ENCODE data around the gene PRG2. TPM values are rescaled to one million over a fixed set of nuclear protein-coding genes. Genes with fewer than 3 reads are reported as not detected.
A peak's percentile ranks its signal among the peaks of the same experiment; 100 is the strongest.

The PRG2 gene
- total and polyA plus RNA-seq, 9 of the 15 experiments (the other 6 are each of a cell fraction or from before 2014, with no cell fraction given), result 1.8 to 78.0 (median 26.6) TPM

DNA sequence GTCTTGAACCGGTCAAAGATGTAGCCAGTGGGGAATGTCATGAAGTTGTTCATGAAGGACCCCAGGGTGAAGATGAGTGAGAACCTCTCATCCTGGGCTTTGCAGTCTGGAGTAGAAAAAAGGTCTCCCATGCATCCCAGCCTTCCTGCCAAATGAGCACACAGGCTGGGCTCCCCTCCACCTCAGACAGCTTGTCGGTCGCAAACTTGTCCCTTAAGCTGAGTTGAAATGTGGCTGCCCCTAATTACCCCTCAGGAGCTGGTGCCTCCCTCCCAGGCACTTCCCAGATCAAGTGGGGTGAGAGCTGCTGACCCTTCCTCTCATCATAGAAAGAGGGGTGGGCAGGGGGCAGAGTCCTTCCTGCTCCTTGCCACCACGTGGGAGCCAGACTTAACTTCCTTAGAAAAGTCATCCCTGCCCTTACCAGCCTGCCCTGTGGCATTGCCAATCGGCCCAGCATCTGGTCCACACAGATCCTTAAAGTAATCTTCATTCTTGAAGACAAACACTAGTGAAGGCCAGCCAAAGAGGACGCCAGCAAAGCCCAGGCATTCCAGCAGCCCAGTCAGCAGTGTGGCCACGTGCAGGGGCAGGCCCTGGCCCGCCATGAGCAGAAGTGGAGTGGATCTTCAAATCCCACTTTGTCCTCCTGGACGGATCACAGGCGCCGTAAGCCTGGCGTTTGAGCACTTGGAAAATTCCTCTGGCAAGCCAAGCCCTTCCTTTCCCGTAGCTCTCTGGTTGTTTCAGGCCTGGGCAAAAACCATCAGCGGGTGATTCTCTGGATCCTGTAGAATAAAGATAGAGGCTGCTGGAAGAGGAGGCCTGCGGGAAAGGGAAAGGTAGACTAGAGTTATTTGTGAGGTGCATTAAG is 35.4 kb upstream of the PRG2 start (continued):
- TF ChIP-seq ZBTB7A (IDR thresholded peaks at IDR 0.05; ENCODE audit: borderline replicate concordance, control insufficient read depth, low read depth, low read length) (no peak), TSC22D4 (tag; IDR thresholded peaks at IDR 0.05) (no peak), XRCC4 (IDR thresholded peaks at IDR 0.05; ENCODE audit: extremely low read depth, insufficient read depth, insufficient read length) (no peak), ZNF507 (tag; conservative IDR thresholded peaks at IDR 0.05) (no peak), DNMT1 (IDR thresholded peaks at IDR 0.05) (no peak), ZNF316 (IDR thresholded peaks at IDR 0.05) (no peak), SUPT5H (IDR thresholded peaks at IDR 0.05) (no peak), ILK (tag; IDR thresholded peaks at IDR 0.05; ENCODE audit: borderline replicate concordance, low read depth) (no peak), HDAC1 (IDR thresholded peaks at IDR 0.05) (0 out of 4 replicates have a peak, but pooled peaks of 1 of the 2 experiments have one; percentile 6), PATZ1 (CRISPR knock-in tag; IDR thresholded peaks at IDR 0.05; ENCODE audit: borderline replicate concordance) (no peak), SIX5 (IDR thresholded peaks at IDR 0.05; ENCODE audit: borderline replicate concordance in 1 of 2, insufficient read depth in 1 of 2, low read depth in 1 of 2, low read length in 2 of 2) (no peak), SMARCA4 (IDR thresholded peaks at IDR 0.05) (no peak), PHTF2 (CRISPR knock-in tag; IDR thresholded peaks at IDR 0.05) (no peak), TAF7 (tag; IDR thresholded peaks at IDR 0.05) (no peak), ARNT (IDR thresholded peaks at IDR 0.05) (no peak), NBN (IDR thresholded peaks at IDR 0.05; ENCODE audit: low read depth) (no peak)
- TF ChIP-seq, protein P1, sequence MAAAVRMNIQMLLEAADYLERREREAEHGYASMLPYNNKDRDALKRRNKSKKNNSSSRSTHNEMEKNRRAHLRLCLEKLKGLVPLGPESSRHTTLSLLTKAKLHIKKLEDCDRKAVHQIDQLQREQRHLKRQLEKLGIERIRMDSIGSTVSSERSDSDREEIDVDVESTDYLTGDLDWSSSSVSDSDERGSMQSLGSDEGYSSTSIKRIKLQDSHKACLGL (CRISPR knock-in tag; IDR thresholded peaks at IDR 0.05; ENCODE audit: borderline replicate concordance, poor library complexity, severe bottlenecking), result no peak
- TF ChIP-seq, protein P2, sequence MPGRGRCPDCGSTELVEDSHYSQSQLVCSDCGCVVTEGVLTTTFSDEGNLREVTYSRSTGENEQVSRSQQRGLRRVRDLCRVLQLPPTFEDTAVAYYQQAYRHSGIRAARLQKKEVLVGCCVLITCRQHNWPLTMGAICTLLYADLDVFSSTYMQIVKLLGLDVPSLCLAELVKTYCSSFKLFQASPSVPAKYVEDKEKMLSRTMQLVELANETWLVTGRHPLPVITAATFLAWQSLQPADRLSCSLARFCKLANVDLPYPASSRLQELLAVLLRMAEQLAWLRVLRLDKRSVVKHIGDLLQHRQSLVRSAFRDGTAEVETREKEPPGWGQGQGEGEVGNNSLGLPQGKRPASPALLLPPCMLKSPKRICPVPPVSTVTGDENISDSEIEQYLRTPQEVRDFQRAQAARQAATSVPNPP (IDR thresholded peaks at IDR 0.05; ENCODE audit: borderline replicate concordance, insufficient read depth, insufficient read length), result no peak
- TF ChIP-seq, protein P3, sequence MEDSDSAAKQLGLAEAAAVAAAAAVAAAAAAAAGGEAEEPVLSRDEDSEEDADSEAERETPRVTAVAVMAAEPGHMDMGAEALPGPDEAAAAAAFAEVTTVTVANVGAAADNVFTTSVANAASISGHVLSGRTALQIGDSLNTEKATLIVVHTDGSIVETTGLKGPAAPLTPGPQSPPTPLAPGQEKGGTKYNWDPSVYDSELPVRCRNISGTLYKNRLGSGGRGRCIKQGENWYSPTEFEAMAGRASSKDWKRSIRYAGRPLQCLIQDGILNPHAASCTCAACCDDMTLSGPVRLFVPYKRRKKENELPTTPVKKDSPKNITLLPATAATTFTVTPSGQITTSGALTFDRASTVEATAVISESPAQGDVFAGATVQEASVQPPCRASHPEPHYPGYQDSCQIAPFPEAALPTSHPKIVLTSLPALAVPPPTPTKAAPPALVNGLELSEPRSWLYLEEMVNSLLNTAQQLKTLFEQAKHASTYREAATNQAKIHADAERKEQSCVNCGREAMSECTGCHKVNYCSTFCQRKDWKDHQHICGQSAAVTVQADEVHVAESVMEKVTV (CRISPR knock-in tag; IDR thresholded peaks at IDR 0.05), result no peak
- TF ChIP-seq, protein P4, sequence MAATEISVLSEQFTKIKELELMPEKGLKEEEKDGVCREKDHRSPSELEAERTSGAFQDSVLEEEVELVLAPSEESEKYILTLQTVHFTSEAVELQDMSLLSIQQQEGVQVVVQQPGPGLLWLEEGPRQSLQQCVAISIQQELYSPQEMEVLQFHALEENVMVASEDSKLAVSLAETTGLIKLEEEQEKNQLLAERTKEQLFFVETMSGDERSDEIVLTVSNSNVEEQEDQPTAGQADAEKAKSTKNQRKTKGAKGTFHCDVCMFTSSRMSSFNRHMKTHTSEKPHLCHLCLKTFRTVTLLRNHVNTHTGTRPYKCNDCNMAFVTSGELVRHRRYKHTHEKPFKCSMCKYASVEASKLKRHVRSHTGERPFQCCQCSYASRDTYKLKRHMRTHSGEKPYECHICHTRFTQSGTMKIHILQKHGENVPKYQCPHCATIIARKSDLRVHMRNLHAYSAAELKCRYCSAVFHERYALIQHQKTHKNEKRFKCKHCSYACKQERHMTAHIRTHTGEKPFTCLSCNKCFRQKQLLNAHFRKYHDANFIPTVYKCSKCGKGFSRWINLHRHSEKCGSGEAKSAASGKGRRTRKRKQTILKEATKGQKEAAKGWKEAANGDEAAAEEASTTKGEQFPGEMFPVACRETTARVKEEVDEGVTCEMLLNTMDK (IDR thresholded peaks at IDR 0.05; ENCODE audit: borderline replicate concordance, insufficient read depth, low read depth, low read length, poor library complexity, severe bottlenecking), result no peak

Measured in K562 (cell line).